Measurements from ENCODE around the gene PAK4. TPM values are rescaled to one million over a fixed set of nuclear protein-coding genes. Genes with fewer than 3 reads are reported as not detected.
"Not testable (repeated sequence)": the region's sequence is repeated elsewhere in the genome, so short reads cannot be mapped to it uniquely, and the experiment has no call there.

PAK4 gene
- total and polyA plus RNA-seq, 7 donors, result 7.2 to 22.0 (median 12.5) TPM

GRCh38 chr19:39090881-39091280 lies 34.7 kb upstream of the PAK4 start:
- no peaks in the 10 kb centered on the region for H3K4me1 ChIP-seq
- intact Hi-C loops (cut with DNase I), result no loop called here
- no peak for TF ChIP-seq CTCF (IDR thresholded peaks at IDR 0.05)
- H3K27ac ChIP-seq, result no peak overlapping the region
- ATAC-seq, result no peak
- H3K27me3 ChIP-seq (ENCODE audit: insufficient read depth in 3 of 3, low read length in 2 of 3), result peaks cover 0 to 46% (median 7%) of the 10 kb centered on the region in 3 donors
- DNase-seq, result no peak
- no peaks in the 10 kb centered on the region for H3K9me3 ChIP-seq
- no peak overlapping the region for H3K4me3 ChIP-seq
- 86 to 89% (median 89%) methylated on average over 4 of the region's 4 CpGs for WGBS, 3 donors
- no peaks in the 10 kb centered on the region for H3K36me3 ChIP-seq (ENCODE audit: insufficient read depth in 1 of 2, low read depth in 1 of 2)

GRCh38 chr19:39095799-39096540 lies 29.6 kb upstream of the PAK4 start:
- H3K36me3 ChIP-seq (ENCODE audit: insufficient read depth in 1 of 2, low read depth in 1 of 2); DNase-seq; H3K4me3 ChIP-seq; H3K27ac ChIP-seq; ATAC-seq; H3K4me1 ChIP-seq; H3K9me3 ChIP-seq; intact Hi-C loops (cut with DNase I): not testable (repeated sequence)
- WGBS, 3 donors, result 65 to 72% (median 68%) methylated on average over 5 of the region's 5 CpGs
- peaks cover 4 to 58% (median 4%) of the 10 kb centered on the region in 3 donors for H3K27me3 ChIP-seq (ENCODE audit: insufficient read depth in 3 of 3, low read length in 2 of 3)

- intact Hi-C loops (cut with DNase I), result no loop called here
- WGBS, 3 donors, result 57 to 87% (median 74%) methylated on average over 5 of the region's 5 CpGs
Observed at GRCh38 chr19:39097299-39097698, 28.3 kb upstream of the PAK4 start.

GRCh38 chr19:39097721-39098120 lies 27.9 kb upstream of the PAK4 start:
- intact Hi-C loops (cut with DNase I), result no loop called here
- no peak for TF ChIP-seq CTCF (IDR thresholded peaks at IDR 0.05)
- Histone ChIP-seq H3K4me1 (no peaks in the 10 kb centered on the region), H3K36me3 (ENCODE audit: insufficient read depth in 1 of 2, low read depth in 1 of 2) (no peaks in the 10 kb centered on the region), H3K9me3 (no peaks in the 10 kb centered on the region), H3K4me3 (no peak overlapping the region), H3K27ac (no peak overlapping the region), H3K27me3 (ENCODE audit: insufficient read depth in 3 of 3, low read length in 2 of 3) (peaks cover 4 to 51% (median 4%) of the 10 kb centered on the region in 3 donors)
- ATAC-seq (no peak), DNase-seq (no peak)
- WGBS, 3 donors, result 55 to 78% (median 63%) methylated on average over 2 of the region's 2 CpGs

More at GRCh38 chr19:39097299-39097698, 28.3 kb upstream of the PAK4 start:
- Histone ChIP-seq H3K9me3 (no peaks in the 10 kb centered on the region), H3K36me3 (ENCODE audit: insufficient read depth in 1 of 2, low read depth in 1 of 2) (no peaks in the 10 kb centered on the region), H3K27me3 (ENCODE audit: insufficient read depth in 3 of 3, low read length in 2 of 3) (peaks cover 4 to 53% (median 4%) of the 10 kb centered on the region in 3 donors), H3K4me1 (no peaks in the 10 kb centered on the region), H3K27ac (no peak overlapping the region), H3K4me3 (no peak overlapping the region)
- ATAC-seq (no peak), DNase-seq (no peak)
- no peak for TF ChIP-seq CTCF (IDR thresholded peaks at IDR 0.05)

- Histone ChIP-seq H3K27ac (no peak overlapping the region), H3K36me3 (ENCODE audit: insufficient read depth in 1 of 2, low read depth in 1 of 2) (no peaks in the 10 kb centered on the region), H3K4me1 (no peaks in the 10 kb centered on the region), H3K9me3 (no peaks in the 10 kb centered on the region), H3K4me3 (no peak overlapping the region), H3K27me3 (ENCODE audit: insufficient read depth in 3 of 3, low read length in 2 of 3) (peaks cover 4 to 52% (median 8%) of the 10 kb centered on the region in 3 donors)
- intact Hi-C loops (cut with DNase I), result no loop called here
- no peak for TF ChIP-seq CTCF (IDR thresholded peaks at IDR 0.05)
- DNase-seq (no peak), ATAC-seq (no peak)
- WGBS, 3 donors, result 13 to 18% (median 15%) methylated on average over 42 to 53 of the region's 53 CpGs
Observed at GRCh38 chr19:39098365-39099269, 27.0 kb upstream of the PAK4 start.
